ENCODE results near the gene GRB7.

DNA sequence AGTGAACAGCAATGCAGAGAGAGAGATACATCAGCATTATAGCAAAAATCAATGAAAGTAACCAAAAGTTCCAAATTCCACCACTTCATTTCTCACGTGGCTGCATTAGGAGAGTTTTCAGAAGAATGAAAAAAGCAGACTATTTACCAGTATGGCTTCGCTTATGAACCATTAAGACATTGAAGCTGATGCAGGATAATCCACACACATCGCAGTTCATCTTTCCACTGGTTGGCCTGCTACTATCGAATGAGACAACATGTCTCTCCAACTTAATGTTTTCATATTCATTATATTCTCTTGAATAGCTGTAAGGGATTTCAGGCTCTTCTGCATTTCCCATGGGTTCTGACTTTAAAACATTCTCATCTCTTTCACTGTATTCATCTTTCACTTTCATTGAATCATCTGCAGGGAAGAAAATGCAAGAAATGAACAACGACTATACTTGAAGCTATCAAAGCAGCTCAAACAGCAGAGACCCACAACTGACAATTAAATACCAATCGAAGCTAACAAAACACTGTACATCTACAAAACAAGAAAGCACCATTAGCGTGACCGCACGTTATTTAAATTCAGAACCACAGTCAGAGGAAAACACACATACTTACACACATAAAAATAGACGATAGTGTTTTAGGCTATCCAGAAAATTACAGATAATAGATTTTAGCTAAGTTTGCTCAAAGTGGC, 54.9 kb downstream of the GRB7 start:
- TF ChIP-seq TAF1 (IDR thresholded peaks at IDR 0.05; ENCODE audit: borderline replicate concordance, insufficient read depth, low read length) (no peak), POLR2AphosphoS5 (IDR thresholded peaks at IDR 0.05; ENCODE audit: low read depth, low read length) (no peak), SIN3A (IDR thresholded peaks at IDR 0.05; ENCODE audit: borderline replicate concordance, insufficient read depth, low read length) (no peak), FOXP2 (optimal IDR thresholded peaks at IDR 0.05; ENCODE audit: borderline replicate concordance, extremely low read depth, extremely low read length, insufficient read depth) (no peak)
- TF ChIP-seq, protein P1, sequence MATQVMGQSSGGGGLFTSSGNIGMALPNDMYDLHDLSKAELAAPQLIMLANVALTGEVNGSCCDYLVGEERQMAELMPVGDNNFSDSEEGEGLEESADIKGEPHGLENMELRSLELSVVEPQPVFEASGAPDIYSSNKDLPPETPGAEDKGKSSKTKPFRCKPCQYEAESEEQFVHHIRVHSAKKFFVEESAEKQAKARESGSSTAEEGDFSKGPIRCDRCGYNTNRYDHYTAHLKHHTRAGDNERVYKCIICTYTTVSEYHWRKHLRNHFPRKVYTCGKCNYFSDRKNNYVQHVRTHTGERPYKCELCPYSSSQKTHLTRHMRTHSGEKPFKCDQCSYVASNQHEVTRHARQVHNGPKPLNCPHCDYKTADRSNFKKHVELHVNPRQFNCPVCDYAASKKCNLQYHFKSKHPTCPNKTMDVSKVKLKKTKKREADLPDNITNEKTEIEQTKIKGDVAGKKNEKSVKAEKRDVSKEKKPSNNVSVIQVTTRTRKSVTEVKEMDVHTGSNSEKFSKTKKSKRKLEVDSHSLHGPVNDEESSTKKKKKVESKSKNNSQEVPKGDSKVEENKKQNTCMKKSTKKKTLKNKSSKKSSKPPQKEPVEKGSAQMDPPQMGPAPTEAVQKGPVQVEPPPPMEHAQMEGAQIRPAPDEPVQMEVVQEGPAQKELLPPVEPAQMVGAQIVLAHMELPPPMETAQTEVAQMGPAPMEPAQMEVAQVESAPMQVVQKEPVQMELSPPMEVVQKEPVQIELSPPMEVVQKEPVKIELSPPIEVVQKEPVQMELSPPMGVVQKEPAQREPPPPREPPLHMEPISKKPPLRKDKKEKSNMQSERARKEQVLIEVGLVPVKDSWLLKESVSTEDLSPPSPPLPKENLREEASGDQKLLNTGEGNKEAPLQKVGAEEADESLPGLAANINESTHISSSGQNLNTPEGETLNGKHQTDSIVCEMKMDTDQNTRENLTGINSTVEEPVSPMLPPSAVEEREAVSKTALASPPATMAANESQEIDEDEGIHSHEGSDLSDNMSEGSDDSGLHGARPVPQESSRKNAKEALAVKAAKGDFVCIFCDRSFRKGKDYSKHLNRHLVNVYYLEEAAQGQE (IDR thresholded peaks at IDR 0.05; ENCODE audit: insufficient read depth in 1 of 2, low read depth in 2 of 2, low read length in 2 of 2) = no peak

All from PFSK-1 (cell line).